Transverse colon (tissue), 4 donors: ENCODE data around the gene TRNT1. TPM values are rescaled to one million over a fixed set of nuclear protein-coding genes. Genes with fewer than 3 reads are reported as not detected.

Experiments used
- DNase-seq: peaks from one replicate; pipeline ENCODE4 v3.0.0-alpha.2; 2019
- H3K27ac ChIP-seq, 4 donors: fragments of 200-600 bp; sonication (generic); 2 replicates each; pipeline ENCODE4 v1.5.1; 2016 to 2018; ENCODE audit warnings: inconsistent platforms in 4 of 4
- H3K27me3 ChIP-seq: fragments of 200-600 bp; sonication (generic); 2 replicates; pipeline ENCODE4 v1.5.1; 2017; ENCODE audit warnings: inconsistent platforms
- H3K36me3 ChIP-seq, 4 donors: fragments of 200-600 bp; sonication (generic); 2 replicates each; pipeline ENCODE4 v1.5.1; 2017 to 2019; ENCODE audit warnings: inconsistent platforms in 4 of 4
- H3K4me1 ChIP-seq, 4 donors: fragments of 200-600 bp; sonication (generic); 2 replicates each; pipeline ENCODE4 v1.5.1; 2017 to 2020; ENCODE audit warnings: inconsistent platforms in 4 of 4
- H3K4me3 ChIP-seq, 4 donors: fragments of 200-600 bp; sonication (generic); 1 replicate in 1 of 4; 2 replicates in 3 of 4; pipeline versions ENCODE4 v1.5.1 to v1.6.1; 2017 to 2019; ENCODE audit warnings: inconsistent platforms in 4 of 4
- H3K9me3 ChIP-seq, 2 donors: fragments of 200-600 bp; sonication (generic); 2 replicates each; pipeline ENCODE4 v1.5.1; 2017 to 2019; ENCODE audit warnings: inconsistent platforms in 2 of 2
- CTCF ChIP-seq, 5 experiments: fragments of 200-600 bp in 3 of 5; fragments of 450-650 bp in 2 of 5; sonication (generic) in 3 of 5; IDR thresholded peaks; 1 replicate in 2 of 5; 2 replicates in 3 of 5; pipeline ENCODE4 v1.5.1; 2016 to 2017; ENCODE audit warnings: antibody characterized with exemption in 5 of 5, inconsistent platforms in 3 of 5, mild to moderate bottlenecking in 2 of 5, moderate library complexity in 1 of 5
- EP300 ChIP-seq: sonication (generic); formaldehyde crosslinking; IDR thresholded peaks from one replicate; pipeline ENCODE4 v1.6.1; 2017; ENCODE audit warnings: antibody characterized with exemption, low read depth
- POLR2A ChIP-seq: fragments of 450-650 bp; IDR thresholded peaks from one replicate; pipeline ENCODE4 v1.6.1; 2016; ENCODE audit warnings: antibody characterized with exemption, mild to moderate bottlenecking, moderate library complexity
- POLR2AphosphoS5 ChIP-seq, 3 donors: sonication (generic); formaldehyde crosslinking; IDR thresholded peaks; one replicate each; pipeline ENCODE4 v1.6.1; 2016; ENCODE audit warnings: antibody characterized with exemption in 3 of 3
- WGBS, 2 donors: methylation state at CpG; one replicate each; pipeline ENCODE4 v1.1.5; 2018; ENCODE audit warnings: low coverage in 1 of 2; 5-methylcytosine and 5-hydroxymethylcytosine counted together
- in situ Hi-C, 4 donors: fragments of 200-750 bp; cut with MboI; loops; one replicate each; pipeline versions ENCODE4 v1.15.0 to v1.15.1; 2017; ENCODE audit warnings: low sequenced_read_pairs in 3 of 4, low pct_ligation_motif_present in 1 of 4, low pct_unique_long_range_greater_than_20kb in 1 of 4
- intact Hi-C: fragments of 100-400 bp; cut with DNase I; formaldehyde crosslinking; loops from one replicate; pipeline ENCODE4 v1.15.1; 2023; ENCODE audit warnings: low total_unique reads
- total RNA-seq, 4 donors: library from RNA; depleted of rRNA; stranded (reverse); fragments of >200 nt; gene quantifications; one replicate each; pipeline ENCODE4 v1.1.0, GENCODE V29; 2016

TRNT1 gene
- total RNA-seq, 4 donors from 2014 or later = 16.1 to 75.6 (median 23.9) TPM

GRCh38 chr3:3109407-3110298 is 17.1 kb upstream of the TRNT1 start:
- Histone ChIP-seq H3K9me3 (no peaks in the 10 kb centered on the region), H3K36me3 (no peaks in the 10 kb centered on the region), H3K27ac (peak overlapping the region in 1 of 4 donors; percentile 29), H3K4me1 (no peaks in the 10 kb centered on the region), H3K27me3 (peaks cover 3% of the 10 kb centered on the region), H3K4me3 (no peak overlapping the region)
- intact Hi-C loops = no loop called here
- in situ Hi-C loops = no loop called here
- TF ChIP-seq EP300 (no peak), POLR2A (no peak), CTCF (IDR thresholded peaks at IDR 0.05) (no peak), POLR2AphosphoS5 (IDR thresholded peaks at IDR 0.05) (no peak)
- DNase-seq = no peak
- WGBS, 2 donors = 54 to 62% methylated on average over 8 to 11 of the region's 11 CpGs

DNA sequence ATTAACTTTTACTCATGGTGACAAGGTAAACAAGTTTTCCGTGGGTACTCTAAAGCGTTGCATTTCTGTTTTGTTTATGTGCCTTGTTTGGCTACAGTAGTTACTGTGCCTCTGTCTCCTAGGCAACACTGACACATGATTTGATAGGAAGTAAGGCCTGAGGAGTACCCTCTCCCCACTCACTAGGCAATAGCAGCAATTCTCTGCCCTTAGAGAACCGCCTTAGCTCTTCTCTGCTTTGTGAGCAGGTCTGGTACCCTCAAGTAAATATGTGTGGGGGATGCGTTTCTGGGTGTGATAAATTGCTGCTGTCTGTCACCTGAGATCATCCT is 16.5 kb upstream of the TRNT1 start, which contains the start of gene IL5RA:
TSS of gene IL5RA (minus strand) at position 76 of the 332 bp plus-strand sequence. CDS start 5,390 bp downstream, outside the sequence.
- H3K9me3 ChIP-seq = no peaks in the 10 kb centered on the region
- no peak for DNase-seq
- H3K4me3 ChIP-seq = no peak within 1 kb of the TSS
- no peaks in the 10 kb centered on the region for H3K4me1 ChIP-seq
- TF ChIP-seq CTCF (IDR thresholded peaks at IDR 0.05) = no peak
- no peak for TF ChIP-seq POLR2AphosphoS5 (IDR thresholded peaks at IDR 0.05)
- no peak for TF ChIP-seq POLR2A
- TF ChIP-seq EP300 = no peak
- peaks cover 3% of the 10 kb centered on the region for H3K27me3 ChIP-seq
- intact Hi-C loops (no loop called here), in situ Hi-C loops (no loop called here)
- WGBS, 2 donors = 22 to 33% methylated on average over 4 of the region's 4 CpGs
- no peaks in the 10 kb centered on the region for H3K36me3 ChIP-seq
- H3K27ac ChIP-seq = peak within 1 kb of the TSS in 1 of 4 donors; percentile 29

GRCh38 chr3:3110749-3111361 is 15.9 kb upstream of the TRNT1 start:
- Histone ChIP-seq H3K36me3 (no peaks in the 10 kb centered on the region), H3K4me3 (no peak overlapping the region), H3K27ac (no peak overlapping the region), H3K9me3 (no peaks in the 10 kb centered on the region), H3K27me3 (peaks cover 3% of the 10 kb centered on the region), H3K4me1 (no peaks in the 10 kb centered on the region)
- DNase-seq = no peak
- WGBS, 2 donors = 64 to 77% methylated on average over 5 to 7 of the region's 7 CpGs
- no peak for TF ChIP-seq EP300
- no peak for TF ChIP-seq CTCF (IDR thresholded peaks at IDR 0.05)
- TF ChIP-seq POLR2A = no peak
- no peak for TF ChIP-seq POLR2AphosphoS5 (IDR thresholded peaks at IDR 0.05)
- in situ Hi-C loops (no loop called here), intact Hi-C loops (no loop called here)

DNA sequence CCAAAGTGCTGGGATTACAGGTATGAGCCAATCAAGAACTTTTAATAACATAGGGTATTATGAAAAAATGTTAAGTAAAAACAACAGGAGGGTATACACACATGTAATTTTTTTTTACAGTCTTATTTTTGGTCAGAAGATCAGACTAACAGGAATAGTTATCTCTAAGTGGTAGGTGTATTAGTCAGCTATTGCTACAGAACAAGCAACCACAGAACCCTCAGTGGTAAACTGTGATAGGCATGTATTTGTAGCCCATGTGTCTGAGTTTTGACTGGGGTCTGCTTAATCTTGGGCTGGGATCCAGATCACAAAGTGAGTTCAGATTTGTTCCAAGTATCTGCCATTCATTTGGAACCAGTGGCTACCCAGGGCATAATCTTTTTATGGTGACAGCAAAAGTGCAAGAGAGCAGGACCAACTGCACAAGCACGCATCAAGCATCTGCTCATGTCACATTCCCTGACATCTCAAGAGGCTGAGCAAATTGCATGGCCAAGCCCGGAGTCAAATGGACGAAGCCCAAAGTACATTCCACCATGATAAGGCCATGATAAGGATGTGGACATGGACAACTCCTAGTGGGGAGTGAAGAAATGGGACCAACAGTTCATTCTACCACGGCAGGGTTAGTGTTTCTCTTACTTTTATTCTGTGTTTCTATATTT is 13.6 kb upstream of the TRNT1 start:
- Histone ChIP-seq H3K27ac (no peak overlapping the region), H3K9me3 (no peaks in the 10 kb centered on the region), H3K36me3 (no peaks in the 10 kb centered on the region), H3K4me1 (no peaks in the 10 kb centered on the region), H3K27me3 (no peaks in the 10 kb centered on the region), H3K4me3 (no peak overlapping the region)
- intact Hi-C loops = no loop called here
- DNase-seq = no peak
- WGBS, 2 donors = 83 to 100% methylated on average over 1 to 4 of the region's 4 CpGs
- in situ Hi-C loops = no loop called here
- TF ChIP-seq POLR2A = no peak
